RKO (cell line): ENCODE results near the gene CPA1.

Source experiments
- DNase-seq: peaks from one replicate; pipeline ENCODE4 v3.0.0-alpha.2; 2016; ENCODE audit warnings: low spot score

CPA1 gene

DNA sequence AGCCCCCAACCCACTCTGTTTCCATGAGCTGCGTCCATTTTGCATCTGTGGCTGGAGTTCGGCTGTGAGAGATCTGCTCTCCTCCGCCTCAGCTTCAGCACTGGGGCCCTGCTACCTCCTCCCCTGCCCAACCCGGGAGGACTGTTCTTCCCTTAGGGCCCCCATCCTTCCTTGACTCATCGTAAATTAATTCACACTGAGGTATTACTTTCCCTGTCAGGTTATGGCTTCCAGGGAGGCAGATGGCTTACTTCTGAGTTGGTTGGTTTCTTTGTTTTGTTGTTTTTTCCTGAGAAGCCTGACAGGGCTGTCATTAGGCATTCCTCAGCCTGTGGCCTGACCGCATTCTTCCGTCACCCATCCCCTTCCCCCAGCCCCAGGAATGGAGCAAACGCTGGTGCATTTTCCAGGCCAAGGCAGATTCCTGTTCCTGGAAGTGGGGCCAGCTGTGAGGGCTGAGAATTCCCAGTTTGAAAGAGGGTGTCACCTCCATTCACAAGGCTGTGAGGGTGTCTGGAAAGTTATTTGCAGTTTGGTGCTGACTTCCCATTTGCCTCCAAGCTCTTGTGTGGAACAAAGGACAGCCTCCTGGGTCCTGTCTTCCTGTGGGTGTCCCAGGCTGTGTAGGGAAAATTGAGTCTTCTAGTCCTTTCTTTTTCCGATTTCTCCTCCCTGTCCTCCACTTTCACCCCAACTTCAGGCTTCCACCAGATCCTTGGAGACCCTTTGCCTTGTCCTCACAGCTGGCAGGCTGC, 24.0 kb upstream of the CPA1 start:
- DNase-seq: no peak

DNA sequence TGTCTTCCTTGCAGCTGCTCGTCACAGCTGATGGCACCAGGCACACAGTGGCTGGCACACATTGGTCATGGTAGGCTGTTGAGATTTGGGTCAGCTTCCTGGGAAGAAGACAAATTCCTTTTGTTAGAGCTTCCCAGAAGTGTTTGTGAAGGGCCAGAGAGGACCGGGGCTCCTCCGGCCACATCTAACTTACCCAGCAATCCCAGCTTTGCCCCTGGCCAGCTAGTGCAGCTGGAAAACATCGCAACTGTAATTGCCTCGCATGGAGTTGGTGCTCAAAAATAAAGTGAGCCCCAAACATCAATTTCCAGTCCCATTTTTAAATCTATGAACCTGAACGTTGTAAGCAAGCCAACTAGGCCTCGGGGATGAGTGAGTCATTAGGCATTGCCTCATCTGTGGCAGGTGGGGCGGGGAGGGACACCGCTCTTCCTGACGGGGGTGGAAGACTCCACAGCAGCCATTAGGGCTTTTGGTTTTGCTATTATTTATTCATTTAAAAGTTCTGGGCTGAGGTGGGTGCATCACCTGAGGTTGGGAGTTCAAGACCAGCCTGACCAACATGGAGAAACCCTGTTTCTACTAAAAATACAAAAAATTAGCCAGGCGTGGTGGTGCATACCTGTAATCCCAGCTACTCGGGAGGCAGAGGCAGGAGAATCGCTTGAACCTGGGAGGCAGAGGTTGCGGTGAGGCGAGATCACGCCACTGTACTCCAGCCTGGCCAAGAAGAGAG, 23.2 kb upstream of the CPA1 start:
- DNase-seq: peak; percentile 56

DNA sequence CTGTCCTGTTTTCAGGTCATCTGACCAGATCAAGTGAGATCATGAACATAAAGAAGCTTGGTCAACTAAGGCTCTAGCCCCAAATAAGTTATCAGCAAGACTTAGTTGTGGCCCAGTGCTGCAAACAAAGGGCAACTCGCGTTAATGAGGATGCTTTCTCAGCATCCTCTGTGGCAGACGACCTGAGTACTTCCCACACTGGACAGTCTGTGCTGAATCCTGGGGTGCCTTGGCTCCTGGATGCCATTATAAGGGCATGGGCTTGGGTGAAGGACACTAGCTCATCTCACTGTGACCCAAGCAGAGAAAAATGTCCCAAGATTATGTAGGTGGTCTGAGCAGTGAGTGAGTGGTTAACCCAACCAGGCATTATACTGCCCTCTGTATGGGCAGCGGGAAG, 21.8 kb upstream of the CPA1 start:
- DNase-seq: no peak

DNA sequence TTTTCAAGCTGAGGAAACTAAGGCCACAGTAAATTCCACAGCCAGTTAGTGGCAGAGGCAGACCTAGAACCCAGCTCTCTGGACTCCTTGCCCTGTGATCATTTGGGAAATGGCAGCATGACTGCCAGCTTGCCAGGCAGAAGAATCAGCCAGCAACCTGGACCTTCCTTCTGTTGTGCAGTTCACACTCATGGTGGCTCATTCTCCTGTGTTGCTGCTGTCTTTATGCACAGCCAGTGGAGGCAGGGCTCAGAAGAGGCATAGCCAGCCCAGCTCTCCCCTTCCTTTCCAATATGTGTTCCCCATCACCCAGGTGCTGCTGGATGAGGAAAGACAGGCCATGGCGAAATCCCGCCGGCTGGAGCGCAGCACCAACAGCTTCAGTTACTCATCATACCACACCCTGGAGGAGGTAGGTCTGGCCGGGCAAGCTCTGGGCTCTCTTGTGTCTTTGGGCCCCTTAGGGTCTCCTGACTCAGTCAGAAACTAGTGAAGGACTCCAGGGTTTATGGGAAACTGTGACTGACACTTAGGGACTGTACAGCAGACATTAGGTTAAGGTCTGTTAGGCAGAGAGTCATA, 20.9 kb upstream of the CPA1 start:
- no peak for DNase-seq

DNA sequence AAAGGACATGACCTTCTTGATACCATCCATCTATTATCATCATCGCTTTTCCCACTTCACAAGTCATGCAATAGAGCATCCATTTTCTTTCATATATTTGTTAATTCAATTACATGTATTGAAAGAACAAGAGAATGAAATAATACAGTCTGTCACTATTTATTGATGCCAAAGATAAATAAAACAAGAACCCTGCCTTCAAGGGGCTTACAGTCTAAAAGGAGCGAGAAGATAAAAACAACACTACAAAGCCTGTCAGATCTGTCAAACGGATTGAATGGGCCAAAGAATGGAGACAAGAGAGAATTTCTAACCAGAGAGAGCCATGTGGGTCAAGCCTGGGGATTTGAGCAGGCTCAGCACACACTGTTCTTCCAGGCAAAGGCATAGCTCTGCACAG, 19.8 kb upstream of the CPA1 start:
- no peak for DNase-seq

DNA sequence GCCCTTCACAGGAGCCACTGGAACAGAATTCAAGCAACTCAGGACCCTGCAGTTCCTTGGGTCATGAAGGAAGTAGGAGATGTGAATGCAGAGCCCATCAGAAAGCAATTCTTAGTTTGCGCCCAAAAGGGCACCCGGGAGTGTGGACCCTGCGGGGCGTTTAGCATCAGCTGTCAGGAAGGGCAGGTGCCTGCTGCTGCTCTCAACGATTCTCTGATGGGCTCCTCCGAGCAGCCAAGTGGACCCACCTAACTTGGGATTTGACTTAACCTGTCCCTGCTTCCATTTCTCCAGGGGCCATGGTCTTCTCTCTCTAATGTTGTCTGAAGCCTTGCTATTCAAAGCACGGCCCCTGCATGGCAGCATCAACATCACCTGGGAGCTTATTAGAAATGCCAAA, 18.6 kb upstream of the CPA1 start:
- no peak for DNase-seq

DNA sequence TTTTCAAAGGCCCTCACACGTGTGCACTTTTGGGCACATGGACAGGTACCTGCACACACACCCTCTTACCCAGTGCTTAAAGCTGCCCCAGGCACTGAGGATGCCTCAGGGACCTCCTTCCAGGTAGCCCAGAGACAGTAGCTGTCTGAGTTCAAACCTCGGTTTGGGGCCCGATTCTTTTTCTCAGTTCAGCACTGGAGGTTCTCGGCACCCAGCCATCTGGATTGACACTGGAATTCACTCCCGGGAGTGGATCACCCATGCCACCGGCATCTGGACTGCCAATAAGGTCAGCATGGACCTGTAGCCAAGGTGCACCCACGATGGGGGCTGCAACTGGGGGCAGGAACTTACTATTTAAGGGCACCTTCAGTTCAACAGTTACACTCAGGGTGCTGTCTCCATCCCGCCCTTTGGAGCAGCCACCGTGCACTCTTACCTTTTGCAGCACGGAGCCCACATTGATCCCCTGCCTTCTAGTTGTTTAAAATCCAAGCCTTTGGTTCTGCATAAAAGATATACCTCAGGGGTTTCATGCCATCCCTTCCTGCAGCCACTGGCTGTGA, 18.0 kb upstream of the CPA1 start:
- no peak for DNase-seq

DNA sequence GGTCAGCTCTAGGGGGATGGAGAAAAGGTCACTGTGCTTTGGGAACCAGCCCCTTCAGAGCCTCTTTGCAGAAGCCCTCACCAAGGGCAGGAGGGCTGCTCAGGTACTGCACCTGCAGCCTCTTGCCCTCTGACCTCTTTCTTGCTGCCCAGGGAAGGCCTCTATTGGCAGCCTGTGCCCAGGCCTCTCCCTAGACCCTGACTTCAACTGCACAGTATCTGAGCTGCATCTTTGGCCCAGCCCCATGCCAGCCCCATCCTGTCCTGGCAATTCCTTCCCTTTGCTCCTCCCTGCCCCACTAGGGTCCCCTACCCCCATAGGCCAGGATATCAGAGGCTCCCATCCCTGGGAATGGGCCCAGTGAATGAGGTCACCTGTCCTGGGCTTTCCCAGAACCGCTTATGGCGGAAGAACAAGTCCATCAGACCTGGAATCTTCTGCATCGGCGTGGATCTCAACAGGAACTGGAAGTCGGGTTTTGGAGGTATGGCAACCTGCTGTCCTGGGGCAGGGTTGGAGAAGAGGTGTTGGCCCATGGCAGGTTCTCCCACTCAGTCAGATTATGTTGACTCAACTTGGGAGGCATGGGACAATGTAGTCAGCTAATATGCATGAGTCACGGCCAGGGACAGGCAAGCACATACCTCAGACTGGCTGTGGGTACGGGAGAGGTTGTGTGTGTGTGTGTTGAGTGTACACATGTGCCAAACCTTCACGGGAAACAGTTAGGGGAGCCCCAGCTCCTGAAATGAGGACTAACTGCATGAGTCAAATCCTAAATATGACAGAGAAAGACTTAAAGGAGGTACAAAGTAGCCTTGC, 17.1 kb upstream of the CPA1 start:
- peak; percentile 88 for DNase-seq

DNA sequence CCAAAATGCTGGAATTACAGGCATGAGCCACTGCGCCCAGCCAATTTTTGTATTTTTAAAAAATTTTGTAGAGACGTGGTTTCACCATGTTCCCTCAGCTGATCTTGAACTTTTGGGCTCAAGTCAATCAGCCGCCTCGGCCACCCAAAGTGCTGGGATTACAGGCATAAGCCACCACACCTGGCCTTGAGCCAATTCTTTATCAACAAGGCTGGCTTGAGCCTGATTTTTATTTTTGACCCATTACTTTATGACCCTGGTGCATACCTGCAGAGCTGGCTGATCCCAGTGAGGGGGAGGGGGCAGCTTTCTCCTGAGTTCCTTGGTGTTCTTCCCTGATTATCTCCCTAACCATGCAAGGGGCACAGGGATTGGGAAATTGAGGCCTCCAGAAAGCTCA, 15.8 kb upstream of the CPA1 start:
- DNase-seq: no peak

DNA sequence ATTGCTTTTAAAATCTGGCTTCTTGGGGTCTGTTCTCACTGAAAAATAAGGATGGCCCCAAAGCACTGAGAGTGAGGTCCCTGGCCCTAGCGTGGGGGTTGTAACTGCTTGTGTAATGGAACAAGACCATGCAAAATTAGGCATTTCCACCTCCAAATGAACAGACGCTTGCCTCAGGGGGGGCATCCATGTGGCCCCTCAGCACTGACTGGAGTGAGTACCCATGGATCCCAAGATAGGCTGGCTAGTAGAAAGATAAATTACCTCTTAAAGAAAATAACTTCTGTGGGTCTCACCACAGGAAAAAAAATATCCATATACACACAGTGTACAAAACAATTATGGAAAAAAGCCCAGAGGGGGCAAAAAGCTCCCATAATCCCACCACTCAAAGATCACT, 15.2 kb upstream of the CPA1 start:
- DNase-seq: no peak

DNA sequence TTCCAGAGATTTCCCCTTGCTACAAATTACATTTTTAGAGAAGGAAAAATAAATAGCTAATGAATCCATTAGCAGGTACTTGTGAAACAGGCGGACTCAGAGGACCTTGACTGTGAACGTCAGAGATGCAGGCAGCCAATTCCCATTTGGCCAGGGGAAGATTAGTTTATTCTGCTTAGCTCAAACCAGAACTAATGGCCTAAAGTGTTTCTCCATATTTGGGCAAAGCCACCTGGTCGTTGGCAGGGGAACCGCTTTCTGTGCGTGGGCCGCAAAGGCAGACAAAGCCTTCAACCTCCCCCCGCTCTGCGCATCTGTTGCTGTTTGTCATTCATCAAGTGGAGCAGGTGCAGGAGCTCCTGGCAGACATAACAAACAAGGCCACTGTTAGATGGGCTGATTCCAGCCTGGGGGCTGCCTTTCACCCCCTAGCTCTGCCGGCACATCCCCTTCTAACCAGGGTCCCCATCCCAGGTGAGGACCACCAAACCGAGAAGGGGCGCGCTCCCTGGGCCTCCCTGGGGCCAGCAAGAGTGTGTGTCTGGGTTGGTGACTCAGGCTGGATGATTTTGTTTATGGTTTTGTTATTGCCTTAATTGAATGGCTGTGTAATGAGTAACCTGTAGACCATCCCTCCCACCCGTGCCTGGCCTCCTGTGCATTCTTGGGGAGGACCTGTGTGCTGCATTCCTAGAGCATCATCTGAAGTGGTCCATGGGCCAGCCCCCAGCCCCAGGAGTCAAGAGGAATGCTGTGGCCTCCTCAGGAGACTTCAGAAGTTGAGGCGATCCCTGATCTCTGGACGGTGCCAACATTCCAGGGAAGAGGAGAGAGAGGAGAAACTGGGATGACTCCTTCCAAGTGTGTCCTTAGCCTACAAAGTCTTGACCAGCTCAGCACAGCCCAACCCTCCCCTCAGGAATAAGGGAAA, 14.5 kb upstream of the CPA1 start:
- DNase-seq: no peak

DNA sequence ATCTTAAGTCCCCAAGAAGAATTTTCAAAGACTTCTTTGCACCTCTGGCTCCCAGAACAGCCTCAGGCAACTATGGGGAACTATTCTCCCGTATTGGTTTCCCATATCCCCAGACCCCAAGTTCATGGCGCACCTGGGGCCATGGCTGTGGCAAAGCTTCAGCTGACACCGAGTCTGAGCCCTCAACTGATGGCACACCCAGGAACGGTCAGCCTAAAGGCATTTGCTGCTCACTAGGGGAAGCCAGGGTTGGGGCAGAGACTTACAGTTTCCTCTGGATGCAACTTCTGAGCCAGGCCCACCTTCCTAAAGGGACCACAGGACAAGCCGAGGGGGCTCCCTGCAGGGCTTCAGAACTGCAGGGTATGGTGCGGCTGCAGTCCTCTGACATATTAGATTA, 13.7 kb upstream of the CPA1 start:
- DNase-seq: no peak

DNA sequence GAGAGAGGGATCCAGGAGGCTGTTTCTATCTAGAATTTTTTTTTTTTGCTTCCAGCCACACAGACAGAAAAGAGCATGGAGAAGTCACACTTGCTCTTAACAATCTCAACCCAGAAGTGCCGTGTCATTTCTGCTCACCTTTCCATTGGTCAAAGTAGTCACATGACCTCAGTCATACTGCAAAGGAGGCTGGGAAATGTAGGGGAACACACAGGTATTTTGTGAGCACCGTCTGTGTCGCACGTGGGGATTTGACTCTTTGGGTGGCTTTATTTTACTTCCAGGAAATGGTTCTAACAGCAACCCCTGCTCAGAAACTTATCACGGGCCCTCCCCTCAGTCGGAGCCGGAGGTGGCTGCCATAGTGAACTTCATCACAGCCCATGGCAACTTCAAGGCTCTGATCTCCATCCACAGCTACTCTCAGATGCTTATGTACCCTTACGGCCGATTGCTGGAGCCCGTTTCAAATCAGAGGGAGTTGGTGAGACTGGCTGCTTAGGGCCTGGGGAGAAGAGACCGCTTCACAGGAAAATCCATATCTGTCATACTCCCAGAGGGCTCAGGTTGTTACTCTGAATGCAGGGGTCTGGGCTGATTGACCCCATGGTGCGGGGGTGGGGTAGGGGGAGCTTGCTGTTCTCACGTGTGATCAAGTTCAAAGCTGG, 13.1 kb upstream of the CPA1 start:
- no peak for DNase-seq

DNA sequence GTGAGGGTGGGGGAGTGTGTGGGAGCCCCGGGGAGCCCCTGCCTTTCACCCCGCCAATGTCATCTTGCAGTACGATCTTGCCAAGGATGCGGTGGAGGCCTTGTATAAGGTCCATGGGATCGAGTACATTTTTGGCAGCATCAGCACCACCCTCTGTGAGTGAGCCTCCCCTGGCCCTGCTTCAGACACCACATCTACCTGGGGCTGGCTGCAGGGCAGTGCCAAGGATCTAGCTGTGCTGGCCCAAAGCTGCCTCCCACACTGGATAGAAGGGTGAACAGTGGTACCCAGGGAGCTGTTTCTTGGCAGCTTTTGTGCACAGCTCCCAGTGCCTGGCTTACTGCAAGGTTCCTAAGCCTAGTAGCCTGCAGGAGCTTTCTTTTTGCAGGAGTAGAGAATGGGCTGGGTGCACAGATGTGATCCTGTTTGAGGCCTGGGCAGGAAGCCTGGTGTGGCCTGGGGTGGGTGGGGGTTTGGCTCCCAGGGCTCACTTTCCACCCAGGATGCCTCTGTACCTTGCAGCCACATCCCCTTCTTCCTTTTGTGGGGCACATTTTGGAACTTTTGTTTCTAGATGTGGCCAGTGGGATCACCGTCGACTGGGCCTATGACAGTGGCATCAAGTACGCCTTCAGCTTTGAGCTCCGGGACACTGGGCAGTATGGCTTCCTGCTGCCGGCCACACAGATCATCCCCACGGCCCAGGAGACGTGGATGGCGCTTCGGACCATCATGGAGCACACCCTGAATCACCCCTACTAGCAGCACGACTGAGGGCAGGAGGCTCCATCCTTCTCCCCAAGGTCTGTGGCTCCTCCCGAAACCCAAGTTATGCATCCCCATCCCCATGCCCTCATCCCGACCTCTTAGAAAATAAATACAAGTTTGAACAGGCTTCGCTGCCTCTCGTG, 12.2 kb upstream of the CPA1 start:
- no peak for DNase-seq

DNA sequence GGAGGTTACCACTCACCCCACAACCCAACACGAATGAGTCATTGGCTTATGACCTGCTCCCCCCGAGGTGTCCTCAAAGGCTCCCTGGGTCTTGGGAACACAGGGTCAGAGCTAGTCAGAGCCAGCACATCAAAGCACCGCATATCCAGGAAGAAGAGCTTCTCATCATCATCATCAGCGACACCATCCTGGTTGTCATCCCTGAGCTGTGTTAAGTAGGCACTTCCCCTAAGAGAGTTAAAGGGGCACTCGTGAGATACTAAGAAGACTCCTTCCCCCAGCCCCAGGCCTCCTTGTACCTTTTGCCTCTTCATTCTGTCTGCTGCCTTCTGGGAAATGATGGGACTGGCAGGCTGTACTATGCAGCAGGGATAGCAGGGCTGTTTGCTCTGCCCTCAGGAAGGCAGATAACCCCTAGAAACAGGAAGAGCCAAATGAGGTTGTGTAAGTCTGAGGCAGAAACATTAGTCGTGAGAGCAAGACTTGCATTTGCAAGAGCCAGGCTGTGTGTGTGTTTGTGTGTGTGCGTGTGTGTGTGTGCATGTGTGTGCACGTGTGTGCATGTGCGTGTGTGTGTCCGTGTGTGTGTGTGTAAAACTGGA, 11.1 kb upstream of the CPA1 start:
- DNase-seq: peak; percentile 61

DNA sequence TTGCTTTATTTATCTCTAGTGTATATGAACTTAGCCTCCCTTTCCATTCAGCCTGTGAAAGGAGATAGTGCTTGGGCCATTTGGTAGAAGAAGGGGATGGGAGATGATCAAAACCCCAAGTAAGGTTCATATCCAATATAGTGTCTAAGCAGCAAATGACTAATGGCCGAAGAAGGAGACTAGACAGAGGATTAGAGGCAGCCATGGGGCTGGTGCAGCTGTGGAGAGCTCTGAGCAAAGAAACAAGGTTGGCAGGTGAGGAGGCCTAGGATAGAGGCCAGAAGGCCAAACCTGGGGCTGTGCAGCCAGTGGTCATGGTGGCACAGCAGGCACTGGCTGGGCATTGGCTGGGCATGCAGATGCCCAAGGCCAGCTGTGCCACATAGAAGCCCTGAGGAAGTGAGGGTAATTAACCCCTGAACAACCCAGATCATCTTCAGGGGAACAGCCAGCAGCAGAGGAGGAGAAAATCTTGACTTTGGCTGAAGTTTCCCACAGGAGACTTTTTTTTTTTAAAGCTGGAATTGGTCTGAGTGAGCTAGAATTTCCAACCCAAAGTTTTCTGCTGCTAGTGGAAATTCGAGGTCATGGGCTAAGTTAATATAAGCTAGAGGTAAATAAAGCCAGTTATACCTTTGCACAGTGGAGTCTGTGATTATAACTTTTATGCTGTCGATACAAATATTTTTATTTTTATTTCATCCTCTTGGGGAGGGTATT, 10.3 kb upstream of the CPA1 start:
- DNase-seq: no peak

DNA sequence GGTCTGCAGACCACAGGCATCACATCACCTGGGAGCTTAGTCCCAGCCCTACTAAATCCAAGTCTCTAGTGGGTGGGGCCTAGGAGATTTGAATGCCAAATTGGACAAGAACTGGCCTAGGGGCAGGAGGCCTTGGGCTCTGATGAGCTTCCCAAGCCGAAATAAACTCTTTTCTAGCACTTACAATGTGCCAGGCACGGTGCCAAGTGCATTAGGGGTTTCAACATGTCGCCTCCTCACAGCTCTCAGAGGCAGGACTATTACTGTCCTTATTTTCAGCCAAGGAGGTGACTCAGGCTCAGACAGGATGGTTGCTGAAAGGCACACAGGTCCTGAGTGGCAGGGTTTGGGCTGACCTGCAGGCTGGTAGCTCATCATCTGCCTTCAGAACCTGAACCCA, 9.2 kb upstream of the CPA1 start:
- DNase-seq: no peak

DNA sequence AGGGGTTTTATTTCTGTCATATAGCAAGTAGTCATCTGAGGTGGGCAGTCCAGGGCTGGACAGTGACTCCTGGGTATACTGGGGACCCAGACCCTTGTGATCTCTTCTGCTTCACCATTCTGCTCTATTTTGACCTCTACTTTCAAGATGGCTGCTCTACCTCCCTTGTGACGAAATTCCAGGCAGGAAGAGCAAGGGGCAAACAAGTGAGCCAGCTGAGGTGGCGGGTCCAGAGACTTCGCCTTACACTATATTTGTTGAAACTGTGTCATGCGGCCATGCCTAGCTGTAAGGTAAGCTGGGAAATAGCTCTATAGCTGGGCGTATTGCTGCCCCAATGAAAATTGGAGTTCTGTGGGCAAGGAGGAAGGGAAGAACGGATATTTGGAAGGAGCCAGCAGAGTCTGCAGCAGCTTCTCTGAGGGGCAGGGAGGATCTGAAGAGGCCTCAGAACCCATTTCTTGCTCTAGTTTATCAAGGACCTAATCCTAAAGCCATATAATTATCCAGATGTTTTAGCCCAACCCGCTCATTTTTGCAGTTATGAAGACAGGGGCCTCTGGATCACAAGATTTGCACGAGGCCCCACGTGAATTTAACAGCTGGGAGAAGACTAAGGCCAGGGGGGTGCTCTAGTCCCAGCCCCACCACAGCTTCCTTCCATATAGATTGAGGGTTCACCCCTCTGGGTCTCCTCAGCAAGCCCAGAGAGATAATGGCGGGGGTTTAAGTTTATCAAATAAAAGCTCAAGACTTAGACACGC, 7.7 kb upstream of the CPA1 start:
- no peak for DNase-seq
